ENCODE results near the gene ARHGAP11A. TPM values are rescaled to one million over a fixed set of nuclear protein-coding genes. Genes with fewer than 3 reads are reported as not detected.
"Not testable (repeated sequence)": the region's sequence is repeated elsewhere in the genome, so short reads cannot be mapped to it uniquely, and the experiment has no call there.

The ARHGAP11A gene
- total and polyA plus RNA-seq, 9 of the 15 experiments (the other 6 are each of a cell fraction or from before 2014, with no cell fraction given), result 17.5 to 92.5 (median 61.1) TPM

GRCh38 chr15:32615051-32615870 is at the start of gene ARHGAP11A (continued):
- TF ChIP-seq, protein P1, sequence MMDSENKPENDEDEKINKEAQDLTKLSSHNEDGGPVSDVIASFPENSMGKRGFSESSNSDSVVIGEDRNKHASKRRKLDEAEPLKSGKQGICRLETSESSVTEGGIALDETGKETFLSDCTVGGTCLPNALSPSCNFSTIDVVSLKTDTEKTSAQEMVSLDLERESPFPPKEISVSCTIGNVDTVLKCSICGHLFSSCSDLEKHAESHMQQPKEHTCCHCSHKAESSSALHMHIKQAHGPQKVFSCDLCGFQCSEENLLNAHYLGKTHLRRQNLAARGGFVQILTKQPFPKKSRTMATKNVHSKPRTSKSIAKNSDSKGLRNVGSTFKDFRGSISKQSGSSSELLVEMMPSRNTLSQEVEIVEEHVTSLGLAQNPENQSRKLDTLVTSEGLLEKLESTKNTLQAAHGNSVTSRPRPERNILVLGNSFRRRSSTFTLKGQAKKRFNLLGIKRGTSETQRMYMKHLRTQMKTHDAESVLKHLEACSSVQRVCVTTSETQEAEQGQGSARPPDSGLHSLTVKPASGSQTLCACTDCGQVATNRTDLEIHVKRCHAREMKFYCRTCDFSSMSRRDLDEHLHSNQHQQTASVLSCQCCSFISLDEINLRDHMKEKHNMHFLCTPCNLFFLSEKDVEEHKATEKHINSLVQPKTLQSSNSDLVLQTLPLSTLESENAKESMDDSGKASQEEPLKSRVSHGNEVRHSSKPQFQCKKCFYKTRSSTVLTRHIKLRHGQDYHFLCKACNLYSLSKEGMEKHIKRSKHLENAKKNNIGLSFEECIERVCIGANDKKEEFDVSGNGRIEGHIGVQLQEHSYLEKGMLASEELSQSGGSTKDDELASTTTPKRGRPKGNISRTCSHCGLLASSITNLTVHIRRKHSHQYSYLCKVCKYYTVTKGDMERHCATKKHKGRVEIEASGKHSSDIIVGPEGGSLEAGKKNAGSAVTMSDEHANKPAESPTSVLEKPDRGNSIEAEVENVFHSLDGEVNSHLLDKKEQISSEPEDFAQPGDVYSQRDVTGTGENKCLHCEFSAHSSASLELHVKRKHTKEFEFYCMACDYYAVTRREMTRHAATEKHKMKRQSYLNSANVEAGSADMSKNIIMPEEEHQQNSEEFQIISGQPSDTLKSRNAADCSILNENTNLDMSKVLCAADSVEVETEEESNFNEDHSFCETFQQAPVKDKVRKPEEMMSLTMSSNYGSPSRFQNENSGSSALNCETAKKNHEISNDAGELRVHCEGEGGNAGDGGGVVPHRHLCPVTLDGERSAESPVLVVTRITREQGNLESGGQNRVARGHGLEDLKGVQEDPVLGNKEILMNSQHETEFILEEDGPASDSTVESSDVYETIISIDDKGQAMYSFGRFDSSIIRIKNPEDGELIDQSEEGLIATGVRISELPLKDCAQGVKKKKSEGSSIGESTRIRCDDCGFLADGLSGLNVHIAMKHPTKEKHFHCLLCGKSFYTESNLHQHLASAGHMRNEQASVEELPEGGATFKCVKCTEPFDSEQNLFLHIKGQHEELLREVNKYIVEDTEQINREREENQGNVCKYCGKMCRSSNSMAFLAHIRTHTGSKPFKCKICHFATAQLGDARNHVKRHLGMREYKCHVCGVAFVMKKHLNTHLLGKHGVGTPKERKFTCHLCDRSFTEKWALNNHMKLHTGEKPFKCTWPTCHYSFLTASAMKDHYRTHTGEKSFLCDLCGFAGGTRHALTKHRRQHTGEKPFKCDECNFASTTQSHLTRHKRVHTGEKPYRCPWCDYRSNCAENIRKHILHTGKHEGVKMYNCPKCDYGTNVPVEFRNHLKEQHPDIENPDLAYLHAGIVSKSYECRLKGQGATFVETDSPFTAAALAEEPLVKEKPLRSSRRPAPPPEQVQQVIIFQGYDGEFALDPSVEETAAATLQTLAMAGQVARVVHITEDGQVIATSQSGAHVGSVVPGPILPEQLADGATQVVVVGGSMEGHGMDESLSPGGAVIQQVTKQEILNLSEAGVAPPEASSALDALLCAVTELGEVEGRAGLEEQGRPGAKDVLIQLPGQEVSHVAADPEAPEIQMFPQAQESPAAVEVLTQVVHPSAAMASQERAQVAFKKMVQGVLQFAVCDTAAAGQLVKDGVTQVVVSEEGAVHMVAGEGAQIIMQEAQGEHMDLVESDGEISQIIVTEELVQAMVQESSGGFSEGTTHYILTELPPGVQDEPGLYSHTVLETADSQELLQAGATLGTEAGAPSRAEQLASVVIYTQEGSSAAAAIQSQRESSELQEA (IDR thresholded peaks at IDR 0.05; ENCODE audit: low read depth), result peak; percentile 89
- TF ChIP-seq CTCFL (IDR thresholded peaks at IDR 0.05; ENCODE audit: borderline replicate concordance, insufficient read depth, low read depth, low read length, poor library complexity, severe bottlenecking) (peak; percentile 33), FOXM1 (IDR thresholded peaks at IDR 0.05; ENCODE audit: low read depth) (peak; percentile 64; the same call in 1 of the 2 replicates), SIN3A (IDR thresholded peaks at IDR 0.05; ENCODE audit: borderline replicate concordance in 2 of 2, control insufficient read depth in 1 of 2, low read depth in 2 of 2, low read length in 2 of 2) (0 out of 4 replicates have a peak, but pooled peaks have one; percentile 31 to 67), MYC (IDR thresholded peaks at IDR 0.05; ENCODE audit: low read depth, low read length) (peak; percentile 70; the same call in 1 of the 2 replicates), YY1 (IDR thresholded peaks at IDR 0.05; ENCODE audit: borderline replicate concordance in 1 of 3, control insufficient read depth in 1 of 3, extremely low read depth in 1 of 3, insufficient read depth in 3 of 3, insufficient read length in 1 of 3, insufficient replicate concordance in 2 of 3, low read depth in 1 of 3, low read length in 2 of 3) (peak in 1 of 3 experiments; percentile 37)
- TF ChIP-seq FOXM1 (CRISPR knock-in tag; IDR thresholded peaks at IDR 0.05; ENCODE audit: low read depth); MYC (CRISPR knock-in tag; IDR thresholded peaks at IDR 0.05; ENCODE audit: borderline replicate concordance, low read depth): not testable (repeated sequence)
